Activated CD8-positive, alpha-beta memory T cell treated with anti-CD3 and anti-CD28 coated beads, Interleukin-2, amount 50 U/mL, for 24 hours (primary cell): ENCODE data around the gene GPATCH4.
"Not testable (repeated sequence)": the region's sequence is repeated elsewhere in the genome, so short reads cannot be mapped to it uniquely, and the experiment has no call there.

Experiments
- DNase-seq: peaks from one replicate; pipeline ENCODE4 v3.0.0-alpha.2; 2020; ENCODE audit errors: extremely low read depth

Gene GPATCH4

GRCh38 chr1:156627313-156627880 lies 26.1 kb upstream of the GPATCH4 start:
- DNase-seq: no peak

- DNase-seq: no peak
These were observed 24.8 kb upstream of the GPATCH4 start for GRCh38 chr1:156626079-156626438.

GRCh38 chr1:156625436-156626078 lies 24.3 kb upstream of the GPATCH4 start:
- no peak for DNase-seq

- no peak for DNase-seq
These were observed 23.6 kb upstream of the GPATCH4 start for GRCh38 chr1:156624814-156625435.

- no peak for DNase-seq
These were observed 22.9 kb upstream of the GPATCH4 start for GRCh38 chr1:156623946-156624813.

- no peak for DNase-seq
These were observed 21.5 kb upstream of the GPATCH4 start for GRCh38 chr1:156622581-156623297.

- no peak for DNase-seq
These were observed 18.3 kb upstream of the GPATCH4 start for GRCh38 chr1:156619582-156619955.

- no peak for DNase-seq
These were observed 17.7 kb upstream of the GPATCH4 start, which contains the start of gene HAPLN2 for GRCh38 chr1:156618853-156619581. Gene HAPLN2, plus strand, starts transcription at chr1:156619415. Its CDS starts 4,076 bp downstream, at chr1:156623491.

GRCh38 chr1:156616463-156616862 lies 15.2 kb upstream of the GPATCH4 start:
- DNase-seq: no peak

- no peak for DNase-seq
These were observed 14.7 kb upstream of the GPATCH4 start for GRCh38 chr1:156615946-156616345.

- no peak for DNase-seq
These were observed 11.4 kb upstream of the GPATCH4 start for GRCh38 chr1:156612666-156613065.

- not testable (repeated sequence) for DNase-seq
These were observed 8.8 kb upstream of the GPATCH4 start for GRCh38 chr1:156610072-156610471.

GRCh38 chr1:156608981-156609380 lies 7.7 kb upstream of the GPATCH4 start:
- no peak for DNase-seq

- no peak for DNase-seq
These were observed 6.9 kb upstream of the GPATCH4 start for GRCh38 chr1:156608036-156608674.

GRCh38 chr1:156607344-156607743 lies 6.1 kb upstream of the GPATCH4 start:
- DNase-seq: not testable (repeated sequence)

GRCh38 chr1:156602557-156602993 lies 1.3 kb upstream of the GPATCH4 start:
- no peak for DNase-seq

GRCh38 chr1:156601892-156602291 lies 613 bp upstream of the GPATCH4 start:
- DNase-seq: no peak

GRCh38 chr1:156600733-156601121 lies 552 bp downstream of the GPATCH4 start:
- DNase-seq: no peak

- no peak for DNase-seq
These were observed 1.5 kb downstream of the GPATCH4 start for GRCh38 chr1:156599811-156600210.

GRCh38 chr1:156598731-156599432 lies 2.4 kb downstream of the GPATCH4 start:
- DNase-seq: no peak
